ENCODE results near the gene SPATA1. TPM values are rescaled to one million over a fixed set of nuclear protein-coding genes. Genes with fewer than 3 reads are reported as not detected.

Gene SPATA1
- total RNA-seq, 4 donors from 2014 or later = 0.14 to 1.6 TPM; not detected in 2

DNA sequence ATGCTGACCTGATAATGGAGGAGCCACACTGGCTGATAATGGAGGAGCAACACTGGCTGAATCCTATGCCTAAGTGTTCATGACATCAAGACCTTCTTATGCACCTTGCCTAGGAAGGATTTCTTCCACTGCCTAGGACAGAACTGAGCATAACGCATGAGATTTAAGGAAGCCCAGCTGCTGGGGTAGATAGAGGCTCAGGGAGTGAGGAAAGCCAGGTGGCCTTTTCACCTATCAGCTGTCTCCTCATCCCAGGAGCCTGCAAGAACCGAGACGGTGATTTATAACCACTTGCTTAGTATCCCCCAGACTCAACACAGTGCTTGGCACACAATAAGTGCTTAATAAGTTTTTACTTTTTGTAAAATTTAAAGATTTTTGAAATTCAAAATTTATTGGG lies 75.5 kb downstream of the SPATA1 start:
- 86 to 100% methylated on average over 2 to 3 of the region's 3 CpGs for WGBS, 2 donors (ENCODE audit: low coverage in 1 of 2)
- H3K27me3 ChIP-seq = no peaks in the 10 kb centered on the region
- no peak for DNase-seq
- H3K9me3 ChIP-seq = no peaks in the 10 kb centered on the region
- H3K4me3 ChIP-seq = no peak overlapping the region
- H3K27ac ChIP-seq = no peak overlapping the region
- intact Hi-C loops (cut with DNase I; ENCODE audit: low total_unique reads) = no loop called here
- no peaks in the 10 kb centered on the region for H3K36me3 ChIP-seq
- in situ Hi-C loops (cut with MboI; ENCODE audit: low pct_ligation_motif_present in 1 of 4, low pct_unique_long_range_greater_than_20kb in 1 of 4, low sequenced_read_pairs in 3 of 4) = no loop called here
- H3K4me1 ChIP-seq = no peaks in the 10 kb centered on the region
- TF ChIP-seq POLR2A (IDR thresholded peaks at IDR 0.05) (no peak), EP300 (IDR thresholded peaks at IDR 0.05; ENCODE audit: low read depth) (no peak), CTCF (IDR thresholded peaks at IDR 0.05) (no peak)

- Histone ChIP-seq H3K27me3 (no peaks in the 10 kb centered on the region), H3K9me3 (no peaks in the 10 kb centered on the region), H3K36me3 (no peaks in the 10 kb centered on the region), H3K27ac (peak overlapping the region in 1 of 4 donors; percentile 23), H3K4me3 (no peak overlapping the region), H3K4me1 (no peaks in the 10 kb centered on the region)
- TF ChIP-seq CTCF (IDR thresholded peaks at IDR 0.05) (no peak), POLR2A (IDR thresholded peaks at IDR 0.05) (no peak), EP300 (IDR thresholded peaks at IDR 0.05; ENCODE audit: low read depth) (no peak), POLR2AphosphoS5 (IDR thresholded peaks at IDR 0.05) (no peak)
- in situ Hi-C loops (cut with MboI; ENCODE audit: low pct_ligation_motif_present in 1 of 4, low pct_unique_long_range_greater_than_20kb in 1 of 4, low sequenced_read_pairs in 3 of 4) (no loop called here), intact Hi-C loops (cut with DNase I; ENCODE audit: low total_unique reads) (no loop called here)
- no peak for DNase-seq
- 71 to 92% methylated on average over 5 to 7 of the region's 7 CpGs for WGBS, 2 donors (ENCODE audit: low coverage in 1 of 2)
Measured at GRCh38 chr1:84582802-84583587, 76.8 kb downstream of the SPATA1 start.

- Histone ChIP-seq H3K9me3 (no peaks in the 10 kb centered on the region), H3K4me3 (no peak overlapping the region), H3K4me1 (no peaks in the 10 kb centered on the region), H3K36me3 (no peaks in the 10 kb centered on the region), H3K27ac (peak overlapping the region in 1 of 4 donors; percentile 23), H3K27me3 (no peaks in the 10 kb centered on the region)
- intact Hi-C loops (cut with DNase I; ENCODE audit: low total_unique reads) = no loop called here
- TF ChIP-seq POLR2AphosphoS5 (IDR thresholded peaks at IDR 0.05) = no peak
- WGBS, 2 donors (ENCODE audit: low coverage in 1 of 2) = 59 to 72% methylated on average over 7 to 10 of the region's 10 CpGs
- in situ Hi-C loops (cut with MboI; ENCODE audit: low pct_ligation_motif_present in 1 of 4, low pct_unique_long_range_greater_than_20kb in 1 of 4, low sequenced_read_pairs in 3 of 4) = no loop called here
- DNase-seq = no peak
Measured at GRCh38 chr1:84583648-84584047, 77.5 kb downstream of the SPATA1 start.

GRCh38 chr1:84584126-84584525 lies 77.9 kb downstream of the SPATA1 start:
- Histone ChIP-seq H3K4me1 (no peaks in the 10 kb centered on the region), H3K36me3 (no peaks in the 10 kb centered on the region), H3K27me3 (no peaks in the 10 kb centered on the region), H3K27ac (no peak overlapping the region), H3K4me3 (no peak overlapping the region), H3K9me3 (no peaks in the 10 kb centered on the region)
- WGBS, 2 donors (ENCODE audit: low coverage in 1 of 2) = 72 to 83% methylated on average over 1 to 2 of the region's 2 CpGs
- in situ Hi-C loops (cut with MboI; ENCODE audit: low pct_ligation_motif_present in 1 of 4, low pct_unique_long_range_greater_than_20kb in 1 of 4, low sequenced_read_pairs in 3 of 4) (no loop called here), intact Hi-C loops (cut with DNase I; ENCODE audit: low total_unique reads) (no loop called here)
- TF ChIP-seq POLR2A (IDR thresholded peaks at IDR 0.05) (no peak), POLR2AphosphoS5 (IDR thresholded peaks at IDR 0.05) (no peak), CTCF (IDR thresholded peaks at IDR 0.05) (no peak), EP300 (IDR thresholded peaks at IDR 0.05; ENCODE audit: low read depth) (no peak)
- DNase-seq = no peak

- Histone ChIP-seq H3K27ac (no peak overlapping the region), H3K9me3 (no peaks in the 10 kb centered on the region), H3K36me3 (no peaks in the 10 kb centered on the region), H3K4me3 (no peak overlapping the region), H3K27me3 (no peaks in the 10 kb centered on the region), H3K4me1 (no peaks in the 10 kb centered on the region)
- in situ Hi-C loops (cut with MboI; ENCODE audit: low pct_ligation_motif_present in 1 of 4, low pct_unique_long_range_greater_than_20kb in 1 of 4, low sequenced_read_pairs in 3 of 4) (no loop called here), intact Hi-C loops (cut with DNase I; ENCODE audit: low total_unique reads) (no loop called here)
- DNase-seq = no peak
- WGBS, 2 donors (ENCODE audit: low coverage in 1 of 2) = 0 to 37% methylated on average over 1 of the region's 1 CpG
- TF ChIP-seq CTCF (IDR thresholded peaks at IDR 0.05) (no peak), POLR2A (IDR thresholded peaks at IDR 0.05) (no peak), POLR2AphosphoS5 (IDR thresholded peaks at IDR 0.05) (no peak), EP300 (IDR thresholded peaks at IDR 0.05; ENCODE audit: low read depth) (no peak)
Measured at GRCh38 chr1:84585803-84586202, 79.6 kb downstream of the SPATA1 start.
